Lung (tissue), 12 donors: ENCODE measurements around the gene OAS1. TPM values are rescaled to one million over a fixed set of nuclear protein-coding genes. Genes with fewer than 3 reads are reported as not detected.

Source experiments
- ATAC-seq: fragments of 200-7000 bp; cut with Tn5 transposase; one replicate; pipeline ENCODE4 v1.9.1; 2020; ENCODE audit warnings: moderate number of reproducible peaks; ENCODE audit not compliant: insufficient read depth, low FRiP score
- DNase-seq, 3 donors: peaks; one replicate each; pipeline ENCODE4 v3.0.0-alpha.2; 2013 to 2017
- H3K27ac ChIP-seq, 2 donors: one replicate each; pipeline ENCODE4 v1.5.1; 2013; ENCODE audit warnings: mild to moderate bottlenecking in 2 of 2, moderate library complexity in 2 of 2, control low read depth in 1 of 2, inconsistent platforms in 1 of 2, low read depth in 1 of 2, low read length in 1 of 2
- H3K27me3 ChIP-seq, 3 donors: one replicate each; pipeline ENCODE4 v1.5.1; 2013; ENCODE audit warnings: low read length in 2 of 3; ENCODE audit not compliant: control insufficient read depth in 3 of 3, insufficient read depth in 3 of 3
- H3K36me3 ChIP-seq, 4 donors: one replicate each; pipeline ENCODE4 v1.5.1; 2013; ENCODE audit warnings: low read length in 4 of 4, mild to moderate bottlenecking in 1 of 4, moderate library complexity in 1 of 4; ENCODE audit not compliant: control insufficient read depth in 4 of 4, insufficient read depth in 4 of 4
- H3K4me1 ChIP-seq, 5 donors: one replicate each; pipeline ENCODE4 v1.5.1; 2013; ENCODE audit warnings: low read length in 5 of 5, mild to moderate bottlenecking in 2 of 5, moderate library complexity in 1 of 5; ENCODE audit not compliant: control insufficient read depth in 5 of 5, insufficient read depth in 5 of 5
- H3K4me3 ChIP-seq: one replicate; pipeline ENCODE4 v1.5.1; 2013; ENCODE audit warnings: mild to moderate bottlenecking, control low read depth, moderate library complexity
- H3K9ac ChIP-seq, 2 donors: one replicate each; pipeline ENCODE4 v1.5.1; 2013; ENCODE audit warnings: low read length in 2 of 2, control low read depth in 1 of 2; ENCODE audit not compliant: insufficient read depth in 1 of 2
- H3K9me3 ChIP-seq, 4 donors: one replicate each; pipeline ENCODE4 v1.5.1; 2013; ENCODE audit warnings: low read length in 3 of 4, mild to moderate bottlenecking in 1 of 4, moderate library complexity in 1 of 4; ENCODE audit not compliant: control insufficient read depth in 4 of 4, insufficient read depth in 3 of 4
- WGBS, 2 donors: extraction: QIAGEN DNeasy Blood & Tissue Kit; methylation state at CpG; one replicate each; pipeline ENCODE4 v1.1.7; 2013; 5-methylcytosine and 5-hydroxymethylcytosine counted together
- polyA plus RNA-seq, 2 donors: library from polyadenylated mRNA; stranded (reverse); fragments of 200-250 nt; gene quantifications; one replicate each; pipeline ENCODE4 v1.2.1, GENCODE V29; 2013
- total RNA-seq, 2 donors: library from RNA; depleted of rRNA in 1 of 2; stranded (reverse); fragments of >200 nt in 1 of 2; gene quantifications; one replicate each; pipeline ENCODE4 v1.2.1, GENCODE V29; 2014 to 2021
- TF ChIP-seq, protein P1 (sequence below): IDR thresholded peaks from 2 replicates; pipeline ENCODE4 v1.5.1; 2012; ENCODE audit warnings: mild to moderate bottlenecking; ENCODE audit errors: control extremely low read depth, extremely low read depth
- donor health status: control.
- donor health status: control.
- donor health status: Bipolar disorder and iron deficiency.
- donor health status: healthy.
- donor health status: DM: yes; HTN: yes; CAD: no.

OAS1 gene
- total and polyA plus RNA-seq, 4 donors: 14.6 to 40.3 (median 18.5) TPM

DNA sequence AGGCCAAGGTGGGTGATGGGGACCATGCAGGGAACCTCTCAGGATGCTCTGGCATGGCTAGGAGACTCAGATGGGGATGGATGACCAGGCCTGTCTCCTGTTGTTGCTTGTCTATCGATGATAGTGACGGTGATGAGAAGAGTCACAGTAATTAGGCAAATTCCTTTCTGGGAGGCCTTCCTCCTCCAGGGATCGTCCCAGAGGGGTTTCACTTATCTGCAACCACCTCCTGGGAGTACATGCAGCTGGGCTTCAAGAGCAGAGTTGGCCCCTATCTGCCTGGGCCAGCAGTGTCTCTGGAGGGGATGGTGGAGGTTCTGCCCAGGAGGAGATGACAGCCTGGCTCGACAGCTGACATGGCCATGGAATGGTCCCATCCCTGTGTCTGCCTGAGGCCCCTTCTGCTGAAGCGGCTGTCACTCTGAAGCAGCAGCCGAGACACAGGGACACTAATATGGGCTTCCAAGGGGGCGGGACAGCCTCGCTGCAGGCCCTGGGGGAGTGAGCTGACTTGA lies 27.5 kb upstream of the OAS1 start:
- TF ChIP-seq, protein P1, sequence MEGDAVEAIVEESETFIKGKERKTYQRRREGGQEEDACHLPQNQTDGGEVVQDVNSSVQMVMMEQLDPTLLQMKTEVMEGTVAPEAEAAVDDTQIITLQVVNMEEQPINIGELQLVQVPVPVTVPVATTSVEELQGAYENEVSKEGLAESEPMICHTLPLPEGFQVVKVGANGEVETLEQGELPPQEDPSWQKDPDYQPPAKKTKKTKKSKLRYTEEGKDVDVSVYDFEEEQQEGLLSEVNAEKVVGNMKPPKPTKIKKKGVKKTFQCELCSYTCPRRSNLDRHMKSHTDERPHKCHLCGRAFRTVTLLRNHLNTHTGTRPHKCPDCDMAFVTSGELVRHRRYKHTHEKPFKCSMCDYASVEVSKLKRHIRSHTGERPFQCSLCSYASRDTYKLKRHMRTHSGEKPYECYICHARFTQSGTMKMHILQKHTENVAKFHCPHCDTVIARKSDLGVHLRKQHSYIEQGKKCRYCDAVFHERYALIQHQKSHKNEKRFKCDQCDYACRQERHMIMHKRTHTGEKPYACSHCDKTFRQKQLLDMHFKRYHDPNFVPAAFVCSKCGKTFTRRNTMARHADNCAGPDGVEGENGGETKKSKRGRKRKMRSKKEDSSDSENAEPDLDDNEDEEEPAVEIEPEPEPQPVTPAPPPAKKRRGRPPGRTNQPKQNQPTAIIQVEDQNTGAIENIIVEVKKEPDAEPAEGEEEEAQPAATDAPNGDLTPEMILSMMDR: no peak
- Histone ChIP-seq H3K27me3 (peaks cover 0 to 12% (median 5%) of the 10 kb centered on the region in 3 donors), H3K9me3 (no peaks in the 10 kb centered on the region), H3K9ac (no peak overlapping the region), H3K36me3 (no peaks in the 10 kb centered on the region), H3K4me1 (no peaks in the 10 kb centered on the region), H3K4me3 (no peak overlapping the region), H3K27ac (no peak overlapping the region)
- ATAC-seq: no peak
- no peak for DNase-seq
- WGBS, 2 donors: 63 to 84% methylated on average over 8 of the region's 8 CpGs

GRCh38 chr12:112881602-112882001 lies 25.2 kb upstream of the OAS1 start:
- no peak overlapping the region for H3K4me3 ChIP-seq
- peaks cover 0 to 4% (median 0%) of the 10 kb centered on the region in 4 donors for H3K9me3 ChIP-seq
- ATAC-seq (no peak), DNase-seq (no peak)
- WGBS, 2 donors: 55 to 66% methylated on average over 6 of the region's 6 CpGs
- H3K27me3 ChIP-seq: peaks cover 0 to 9% (median 5%) of the 10 kb centered on the region in 3 donors
- H3K4me1 ChIP-seq: no peaks in the 10 kb centered on the region
- H3K36me3 ChIP-seq: no peaks in the 10 kb centered on the region
- no peak overlapping the region for H3K27ac ChIP-seq
- TF ChIP-seq, protein P1: no peak
- no peak overlapping the region for H3K9ac ChIP-seq

DNA sequence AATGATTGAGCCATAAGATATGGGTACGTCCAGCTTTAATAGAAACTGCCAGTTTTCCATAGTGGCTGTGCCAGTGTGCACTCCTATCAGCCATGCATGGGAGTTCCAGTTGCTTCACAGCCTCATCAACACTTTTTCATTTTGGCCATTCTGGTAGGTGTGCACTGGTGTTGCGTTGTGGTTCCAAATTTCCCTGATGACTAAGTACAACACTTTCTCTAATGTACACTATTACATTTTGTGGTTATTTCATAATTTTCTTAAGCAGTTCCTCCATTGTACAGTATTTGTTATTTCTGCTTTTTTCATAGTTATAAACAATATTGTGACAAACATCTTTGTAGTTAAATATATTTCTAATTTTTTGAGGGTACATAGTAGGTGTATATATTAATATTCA lies 21.5 kb upstream of the OAS1 start:
- H3K4me3 ChIP-seq: no peak overlapping the region
- no peaks in the 10 kb centered on the region for H3K4me1 ChIP-seq
- H3K9me3 ChIP-seq: peaks cover 0 to 4% (median 0%) of the 10 kb centered on the region in 4 donors
- TF ChIP-seq, protein P1: no peak
- H3K27ac ChIP-seq: no peak overlapping the region
- no peak overlapping the region for H3K9ac ChIP-seq
- H3K27me3 ChIP-seq: no peaks in the 10 kb centered on the region
- no peaks in the 10 kb centered on the region for H3K36me3 ChIP-seq
- ATAC-seq: no peak
- WGBS, 2 donors: 22 to 65% methylated on average over 2 of the region's 2 CpGs
- no peak for DNase-seq

GRCh38 chr12:112887550-112887949 lies 19.2 kb upstream of the OAS1 start:
- 15 to 27% methylated on average over 2 of the region's 2 CpGs for WGBS, 2 donors
- no peak overlapping the region for H3K4me3 ChIP-seq
- peaks cover 0 to 4% (median 0%) of the 10 kb centered on the region in 4 donors for H3K9me3 ChIP-seq
- no peak overlapping the region for H3K9ac ChIP-seq
- TF ChIP-seq, protein P1: no peak
- DNase-seq (no peak), ATAC-seq (no peak)
- no peaks in the 10 kb centered on the region for H3K4me1 ChIP-seq
- no peak overlapping the region for H3K27ac ChIP-seq
- no peaks in the 10 kb centered on the region for H3K36me3 ChIP-seq
- no peaks in the 10 kb centered on the region for H3K27me3 ChIP-seq
